Upper lobe of right lung (tissue), 1 donor: ENCODE data around the gene RELN. TPM values are rescaled to one million over a fixed set of nuclear protein-coding genes. Genes with fewer than 3 reads are reported as not detected.

Experiments
- ATAC-seq: fragments of 200-7000 bp; cut with Tn5 transposase; one replicate; pipeline ENCODE4 v1.9.1; 2020; ENCODE audit warnings: mild to moderate bottlenecking, moderate library complexity
- DNase-seq: peaks from one replicate; pipeline ENCODE4 v3.0.0-alpha.2; 2020
- H3K27ac ChIP-seq: fragments of 200-600 bp; one replicate; pipeline ENCODE4 v1.8.0; 2022
- H3K27me3 ChIP-seq: fragments of 200-600 bp; one replicate; pipeline ENCODE4 v1.8.0; 2022; ENCODE audit warnings: mild to moderate bottlenecking
- H3K36me3 ChIP-seq: fragments of 200-600 bp; one replicate; pipeline ENCODE4 v1.8.0; 2022
- H3K4me1 ChIP-seq: fragments of 200-600 bp; one replicate; pipeline ENCODE4 v1.8.0; 2022
- H3K4me3 ChIP-seq: fragments of 200-600 bp; one replicate; pipeline ENCODE4 v1.8.0; 2022; ENCODE audit warnings: mild to moderate bottlenecking
- H3K9me3 ChIP-seq: fragments of 200-600 bp; one replicate; pipeline ENCODE4 v1.8.0; 2022
- intact Hi-C: fragments of 100-400 bp; cut with DNase I; formaldehyde crosslinking; loops from one replicate; pipeline ENCODE4 v1.11.0; 2022
- total RNA-seq: library from RNA; stranded (reverse); fragmentation: NEBNext Ultra II Directional; extraction: Animal tissue kit (Norgen Biotek cat#: 25700); gene quantifications from one replicate; pipeline ENCODE4 v1.2.1, GENCODE V29; 2021
- TF ChIP-seq, protein P1 (sequence below): fragments of 200-600 bp; IDR thresholded peaks from one replicate; pipeline ENCODE4 v1.8.0; 2022; ENCODE audit warnings: antibody characterized with exemption
- donor health status: DM: no; HTN: yes; CAD: no; lungs with severe emphysema.

Gene RELN
- total RNA-seq, 1 donor from 2014 or later: 5.6 TPM

DNA sequence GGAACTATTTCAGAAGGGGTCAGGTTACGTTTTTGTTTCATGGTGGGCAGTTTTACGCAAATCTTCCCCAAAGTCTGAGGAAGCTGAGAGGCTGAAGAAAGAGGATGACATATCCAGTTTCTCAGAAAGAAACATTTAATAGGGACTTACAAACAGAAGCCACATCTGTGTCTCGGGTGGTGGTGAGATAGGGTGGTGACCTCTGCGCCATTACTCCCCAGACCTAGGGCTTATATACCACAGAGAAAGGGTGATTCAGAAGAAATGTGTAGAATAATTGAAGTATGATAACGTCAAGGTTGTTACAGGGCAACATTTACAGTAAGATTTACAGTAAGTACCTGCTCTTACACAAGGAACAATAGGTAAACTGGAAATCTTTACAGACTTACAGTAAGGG is 43.0 kb upstream of the RELN start:
- ATAC-seq (no peak), DNase-seq (no peak)
- Histone ChIP-seq H3K4me3 (no peak overlapping the region), H3K4me1 (no peaks in the 10 kb centered on the region), H3K27ac (no peak overlapping the region), H3K36me3 (no peaks in the 10 kb centered on the region), H3K27me3 (no peaks in the 10 kb centered on the region), H3K9me3 (no peaks in the 10 kb centered on the region)
- intact Hi-C loops: no loop called here
- TF ChIP-seq, protein P1, sequence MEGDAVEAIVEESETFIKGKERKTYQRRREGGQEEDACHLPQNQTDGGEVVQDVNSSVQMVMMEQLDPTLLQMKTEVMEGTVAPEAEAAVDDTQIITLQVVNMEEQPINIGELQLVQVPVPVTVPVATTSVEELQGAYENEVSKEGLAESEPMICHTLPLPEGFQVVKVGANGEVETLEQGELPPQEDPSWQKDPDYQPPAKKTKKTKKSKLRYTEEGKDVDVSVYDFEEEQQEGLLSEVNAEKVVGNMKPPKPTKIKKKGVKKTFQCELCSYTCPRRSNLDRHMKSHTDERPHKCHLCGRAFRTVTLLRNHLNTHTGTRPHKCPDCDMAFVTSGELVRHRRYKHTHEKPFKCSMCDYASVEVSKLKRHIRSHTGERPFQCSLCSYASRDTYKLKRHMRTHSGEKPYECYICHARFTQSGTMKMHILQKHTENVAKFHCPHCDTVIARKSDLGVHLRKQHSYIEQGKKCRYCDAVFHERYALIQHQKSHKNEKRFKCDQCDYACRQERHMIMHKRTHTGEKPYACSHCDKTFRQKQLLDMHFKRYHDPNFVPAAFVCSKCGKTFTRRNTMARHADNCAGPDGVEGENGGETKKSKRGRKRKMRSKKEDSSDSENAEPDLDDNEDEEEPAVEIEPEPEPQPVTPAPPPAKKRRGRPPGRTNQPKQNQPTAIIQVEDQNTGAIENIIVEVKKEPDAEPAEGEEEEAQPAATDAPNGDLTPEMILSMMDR: no peak

DNA sequence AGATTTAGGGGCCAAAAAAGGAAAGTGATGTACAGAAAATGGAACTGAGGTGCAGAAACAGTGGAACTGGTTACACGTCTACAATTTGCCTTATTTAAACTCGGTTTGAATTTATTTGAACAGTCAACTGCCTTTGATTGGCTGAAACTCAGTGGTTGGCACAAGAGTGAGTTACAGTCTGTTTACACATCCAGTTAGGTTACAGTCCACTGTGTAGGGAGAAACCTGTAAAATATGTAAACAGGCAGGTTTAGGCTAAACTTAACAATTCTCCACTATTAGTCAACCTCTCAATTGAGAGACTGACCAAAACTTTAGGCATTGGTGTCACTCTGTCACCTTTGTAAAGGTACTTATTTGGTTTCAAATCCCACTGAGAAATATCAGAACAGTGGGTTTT is 40.3 kb upstream of the RELN start:
- Histone ChIP-seq H3K4me3 (no peak overlapping the region), H3K27me3 (no peaks in the 10 kb centered on the region), H3K27ac (no peak overlapping the region), H3K4me1 (no peaks in the 10 kb centered on the region), H3K36me3 (no peaks in the 10 kb centered on the region), H3K9me3 (no peaks in the 10 kb centered on the region)
- intact Hi-C loops: no loop called here
- no peak for ATAC-seq
- no peak for DNase-seq
- TF ChIP-seq, protein P1: no peak

DNA sequence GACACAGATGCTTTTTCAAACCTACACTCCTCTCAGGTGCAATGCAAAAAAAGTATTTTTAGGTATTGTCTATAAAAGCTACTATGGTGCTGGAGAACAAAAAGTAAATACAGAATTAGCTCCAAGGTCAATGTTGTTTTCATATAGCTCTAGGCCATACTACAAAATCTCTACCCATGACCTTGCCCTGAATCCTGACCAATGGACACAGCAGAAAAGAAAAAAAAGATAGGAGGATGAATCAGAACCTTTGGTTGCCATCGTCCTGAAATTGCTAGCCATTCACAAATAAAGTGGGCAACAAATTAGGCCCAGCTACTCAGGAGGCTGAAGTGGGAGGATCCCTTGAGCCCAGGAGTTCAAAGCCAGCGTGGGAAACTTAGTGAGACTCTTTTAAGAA is 35.2 kb upstream of the RELN start:
- TF ChIP-seq, protein P1: no peak
- no peaks in the 10 kb centered on the region for H3K36me3 ChIP-seq
- no peak overlapping the region for H3K27ac ChIP-seq
- intact Hi-C loops: no loop called here
- ATAC-seq: no peak
- no peak overlapping the region for H3K4me3 ChIP-seq
- H3K4me1 ChIP-seq: no peaks in the 10 kb centered on the region
- DNase-seq: no peak
- H3K27me3 ChIP-seq: no peaks in the 10 kb centered on the region
- no peaks in the 10 kb centered on the region for H3K9me3 ChIP-seq

DNA sequence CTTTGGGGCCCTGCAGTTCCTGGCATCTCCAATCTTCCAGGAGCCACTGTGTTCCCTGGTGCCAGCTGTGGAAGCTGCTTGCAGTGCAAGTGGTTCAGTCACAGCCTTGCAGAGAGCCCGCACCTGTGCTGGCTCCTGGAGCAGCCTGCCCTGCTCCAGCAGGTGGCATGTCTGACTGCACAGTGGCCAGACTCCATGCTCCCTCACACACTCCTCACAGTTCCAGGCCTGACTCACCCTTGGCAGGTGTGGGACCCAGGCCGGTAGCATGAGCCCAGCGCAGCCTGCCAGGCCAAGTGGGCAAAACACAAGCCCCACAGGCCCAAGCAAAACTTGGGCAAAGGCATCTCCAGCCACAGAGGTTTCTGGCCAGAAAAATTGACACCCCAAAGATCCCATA is 33.6 kb upstream of the RELN start:
- H3K27ac ChIP-seq: no peak overlapping the region
- H3K4me1 ChIP-seq: no peaks in the 10 kb centered on the region
- no peak overlapping the region for H3K4me3 ChIP-seq
- no peaks in the 10 kb centered on the region for H3K36me3 ChIP-seq
- no peaks in the 10 kb centered on the region for H3K9me3 ChIP-seq
- intact Hi-C loops: no loop called here
- DNase-seq (no peak), ATAC-seq (no peak)
- no peaks in the 10 kb centered on the region for H3K27me3 ChIP-seq
- TF ChIP-seq, protein P1: no peak

DNA sequence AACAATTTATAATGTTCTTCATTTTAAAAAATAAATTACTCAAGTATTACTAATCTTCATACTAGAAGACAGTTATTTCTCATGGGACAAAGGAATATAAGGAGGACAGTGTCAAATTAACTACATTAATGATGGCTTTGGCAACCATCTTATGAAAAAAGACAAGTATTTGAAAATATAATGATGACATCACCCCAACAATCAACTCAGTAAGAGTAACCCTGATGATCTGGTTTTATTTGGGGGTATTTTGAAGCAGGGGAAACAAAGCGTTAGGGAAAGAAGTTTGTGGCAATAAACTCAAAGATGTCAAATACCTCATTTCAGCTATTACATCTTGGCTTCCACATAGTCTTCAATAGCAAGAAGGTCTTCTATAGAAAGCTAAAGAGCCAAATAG is 29.0 kb upstream of the RELN start:
- no peaks in the 10 kb centered on the region for H3K9me3 ChIP-seq
- H3K27ac ChIP-seq: no peak overlapping the region
- no peaks in the 10 kb centered on the region for H3K4me1 ChIP-seq
- no peak overlapping the region for H3K4me3 ChIP-seq
- ATAC-seq (no peak), DNase-seq (no peak)
- H3K27me3 ChIP-seq: no peaks in the 10 kb centered on the region
- no peaks in the 10 kb centered on the region for H3K36me3 ChIP-seq
- TF ChIP-seq, protein P1: no peak
- intact Hi-C loops: no loop called here

DNA sequence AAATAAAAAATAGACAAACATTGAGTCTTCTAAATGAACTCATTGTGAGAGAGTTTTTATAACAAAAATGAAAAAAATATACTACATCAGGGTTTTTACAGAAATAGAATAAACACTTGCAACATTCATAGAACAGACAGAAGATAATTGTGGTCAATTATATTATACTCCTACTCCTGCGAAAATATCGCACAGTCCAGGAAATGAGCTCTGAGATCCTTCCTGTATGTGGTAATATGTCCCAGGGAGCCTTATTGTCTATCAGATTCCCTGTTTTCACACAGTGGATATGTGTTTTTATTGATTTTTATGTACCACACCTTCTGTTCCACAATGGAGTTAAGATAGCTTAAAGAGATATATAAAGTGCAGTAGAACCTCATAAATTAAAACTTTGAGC is 27.5 kb upstream of the RELN start:
- ATAC-seq (no peak), DNase-seq (no peak)
- Histone ChIP-seq H3K27ac (no peak overlapping the region), H3K9me3 (no peaks in the 10 kb centered on the region), H3K27me3 (no peaks in the 10 kb centered on the region), H3K4me3 (no peak overlapping the region), H3K4me1 (no peaks in the 10 kb centered on the region), H3K36me3 (no peaks in the 10 kb centered on the region)
- TF ChIP-seq, protein P1: no peak
- intact Hi-C loops: no loop called here
